GM19099 (cell line): ENCODE measurements around the gene GAD1.

Experiments used
- POLR2A ChIP-seq: IDR thresholded peaks from 3 replicates; pipeline ENCODE4 v1.6.1; 2011; ENCODE audit warnings: low read depth; ENCODE audit not compliant: insufficient read length; ENCODE audit errors: extremely low read depth

The GAD1 gene

GRCh38 chr2:170905864-170906263 is 89.2 kb downstream of the GAD1 start:
- no peak for TF ChIP-seq POLR2A
